TTC549 (cell line): ENCODE results near the gene PRKCE.

Experiments used
- FAIRE-seq: peaks from 2 replicates; lab custom pipeline; 2012; peaks lifted over from hg19 to GRCh38; lab: Jason Lieb, UNC

The PRKCE gene

GRCh38 chr2:46173636-46174250, 522.3 kb downstream of the PRKCE start:
- FAIRE-seq, result no peak

- no peak for FAIRE-seq
These were observed 523.1 kb downstream of the PRKCE start for GRCh38 chr2:46174345-46175170.

- FAIRE-seq, result no peak
These were observed 523.9 kb downstream of the PRKCE start for GRCh38 chr2:46175419-46175818.

- no peak for FAIRE-seq
These were observed 526.1 kb downstream of the PRKCE start for GRCh38 chr2:46177461-46178089.

- no peak for FAIRE-seq
These were observed 527.7 kb downstream of the PRKCE start for GRCh38 chr2:46179037-46179621.

- FAIRE-seq, result no peak
These were observed 528.7 kb downstream of the PRKCE start for GRCh38 chr2:46180189-46180588.

- FAIRE-seq, result no peak
These were observed 529.8 kb downstream of the PRKCE start for GRCh38 chr2:46181306-46181705.

GRCh38 chr2:46181789-46182530, 530.5 kb downstream of the PRKCE start:
- no peak for FAIRE-seq

- no peak for FAIRE-seq
These were observed 532.0 kb downstream of the PRKCE start for GRCh38 chr2:46183426-46183825.

GRCh38 chr2:46184794-46185583, 533.5 kb downstream of the PRKCE start:
- FAIRE-seq, result no peak

GRCh38 chr2:46187112-46187618, 535.7 kb downstream of the PRKCE start:
- FAIRE-seq, result no peak

- FAIRE-seq, result no peak
These were observed 536.7 kb downstream of the PRKCE start for GRCh38 chr2:46188041-46188716.

GRCh38 chr2:46193356-46193755, 541.9 kb downstream of the PRKCE start:
- no peak for FAIRE-seq

- no peak for FAIRE-seq
These were observed 542.4 kb downstream of the PRKCE start for GRCh38 chr2:46193855-46194254.

GRCh38 chr2:46194856-46195255, 543.4 kb downstream of the PRKCE start:
- no peak for FAIRE-seq

- FAIRE-seq, result no peak
These were observed 544.3 kb downstream of the PRKCE start for GRCh38 chr2:46195819-46196218.

GRCh38 chr2:46196871-46197462, 545.5 kb downstream of the PRKCE start:
- FAIRE-seq, result no peak

- FAIRE-seq, result no peak
These were observed 546.2 kb downstream of the PRKCE start for GRCh38 chr2:46197672-46198071.

GRCh38 chr2:46198164-46198883, 546.8 kb downstream of the PRKCE start:
- FAIRE-seq, result no peak

- no peak for FAIRE-seq
These were observed 547.5 kb downstream of the PRKCE start for GRCh38 chr2:46198966-46199365.
